Progenitor cell of endocrine pancreas (in vitro differentiated cells): ENCODE data around the gene P2RY11. TPM values are rescaled to one million over a fixed set of nuclear protein-coding genes. Genes with fewer than 3 reads are reported as not detected.

Source experiments
- DNase-seq: peaks from one replicate; pipeline ENCODE4 v3.0.0; 2021; ENCODE audit warnings: low spot score; ENCODE audit not compliant: unreplicated experiment
- H3K27ac Mint-ChIP-seq: 2 replicates; pipeline ENCODE4 v1.8.0; 2021; ENCODE audit warnings: mild to moderate bottlenecking, moderate library complexity, mixed read lengths
- H3K27me3 Mint-ChIP-seq: 2 replicates; pipeline ENCODE4 v1.8.0; 2021; ENCODE audit warnings: mixed read lengths
- H3K36me3 Mint-ChIP-seq: 2 replicates; pipeline ENCODE4 v1.8.0; 2022; ENCODE audit warnings: mixed read lengths; ENCODE audit not compliant: insufficient read depth
- H3K4me1 Mint-ChIP-seq: 2 replicates; pipeline ENCODE4 v1.8.0; 2021; ENCODE audit warnings: low read depth, mixed read lengths
- H3K4me3 Mint-ChIP-seq: 2 replicates; pipeline ENCODE4 v1.8.0; 2021; ENCODE audit warnings: low read depth, mild to moderate bottlenecking, moderate library complexity, mixed read lengths
- H3K9me3 Mint-ChIP-seq: 2 replicates; pipeline ENCODE4 v1.8.0; 2021; ENCODE audit warnings: low read depth, mixed read lengths
- total RNA-seq: library from RNA; stranded (reverse); gene quantifications from 2 replicates; pipeline ENCODE4 v1.2.1, GENCODE V29; 2021
- TF ChIP-seq, protein P1 (sequence below): fragments of 200-600 bp; sonication (generic); IDR thresholded peaks from one replicate; pipeline ENCODE4 v1.5.0; 2021; ENCODE audit warnings: antibody characterized with exemption, mild to moderate bottlenecking; ENCODE audit not compliant: unreplicated experiment

The P2RY11 gene
- total RNA-seq, 1 donor from 2014 or later: 23.7 TPM

DNA sequence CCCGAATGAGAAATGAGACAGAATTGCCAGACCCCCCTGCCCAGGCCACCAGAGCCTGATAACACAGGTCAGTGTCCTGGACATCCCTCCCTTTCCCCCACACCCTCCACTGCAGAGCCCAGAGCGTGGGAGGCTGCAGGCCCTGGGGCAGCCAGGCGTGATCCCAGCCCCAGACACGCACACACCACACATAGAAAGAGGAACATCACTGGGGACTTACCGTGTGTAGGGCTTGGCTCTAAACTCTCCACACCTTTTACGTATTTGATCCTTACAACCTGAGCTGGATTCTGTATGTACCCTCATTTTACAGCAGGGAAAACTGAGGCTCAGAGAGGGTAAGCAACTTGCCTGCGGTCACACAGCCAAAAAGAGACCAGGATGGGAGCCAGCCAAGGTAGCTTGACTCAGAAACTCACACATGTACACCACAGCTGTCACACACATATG, 8.7 kb upstream of the P2RY11 start:
- Mint-ChIP-seq H3K4me3 (no peak overlapping the region), H3K9me3 (no peaks in the 10 kb centered on the region), H3K27ac (no peak overlapping the region), H3K27me3 (peaks cover 19% of the 10 kb centered on the region), H3K36me3 (no peaks in the 10 kb centered on the region), H3K4me1 (peaks cover 8% of the 10 kb centered on the region)
- no peak for DNase-seq
- TF ChIP-seq, protein P1, sequence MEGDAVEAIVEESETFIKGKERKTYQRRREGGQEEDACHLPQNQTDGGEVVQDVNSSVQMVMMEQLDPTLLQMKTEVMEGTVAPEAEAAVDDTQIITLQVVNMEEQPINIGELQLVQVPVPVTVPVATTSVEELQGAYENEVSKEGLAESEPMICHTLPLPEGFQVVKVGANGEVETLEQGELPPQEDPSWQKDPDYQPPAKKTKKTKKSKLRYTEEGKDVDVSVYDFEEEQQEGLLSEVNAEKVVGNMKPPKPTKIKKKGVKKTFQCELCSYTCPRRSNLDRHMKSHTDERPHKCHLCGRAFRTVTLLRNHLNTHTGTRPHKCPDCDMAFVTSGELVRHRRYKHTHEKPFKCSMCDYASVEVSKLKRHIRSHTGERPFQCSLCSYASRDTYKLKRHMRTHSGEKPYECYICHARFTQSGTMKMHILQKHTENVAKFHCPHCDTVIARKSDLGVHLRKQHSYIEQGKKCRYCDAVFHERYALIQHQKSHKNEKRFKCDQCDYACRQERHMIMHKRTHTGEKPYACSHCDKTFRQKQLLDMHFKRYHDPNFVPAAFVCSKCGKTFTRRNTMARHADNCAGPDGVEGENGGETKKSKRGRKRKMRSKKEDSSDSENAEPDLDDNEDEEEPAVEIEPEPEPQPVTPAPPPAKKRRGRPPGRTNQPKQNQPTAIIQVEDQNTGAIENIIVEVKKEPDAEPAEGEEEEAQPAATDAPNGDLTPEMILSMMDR: no peak

DNA sequence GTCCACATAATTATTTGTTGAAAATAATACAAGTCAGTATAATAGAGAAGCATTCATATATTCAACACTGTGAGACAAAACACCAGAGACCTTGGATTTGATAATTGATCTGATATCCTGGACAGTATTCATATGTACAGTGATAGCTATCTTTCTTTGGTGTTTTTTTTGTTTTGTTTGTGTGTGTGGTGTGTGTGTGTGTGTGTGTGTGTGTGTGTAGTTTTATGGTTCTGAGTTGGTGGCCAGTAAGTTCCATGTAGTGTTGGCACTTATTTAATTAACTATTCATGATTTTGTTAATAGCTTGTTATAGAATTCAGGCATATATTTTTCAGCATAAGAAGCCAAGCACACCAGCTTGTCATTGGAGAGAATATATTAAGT, 7.4 kb upstream of the P2RY11 start:
- H3K9me3 Mint-ChIP-seq: no peaks in the 10 kb centered on the region
- H3K27me3 Mint-ChIP-seq: peaks cover 9% of the 10 kb centered on the region

DNA sequence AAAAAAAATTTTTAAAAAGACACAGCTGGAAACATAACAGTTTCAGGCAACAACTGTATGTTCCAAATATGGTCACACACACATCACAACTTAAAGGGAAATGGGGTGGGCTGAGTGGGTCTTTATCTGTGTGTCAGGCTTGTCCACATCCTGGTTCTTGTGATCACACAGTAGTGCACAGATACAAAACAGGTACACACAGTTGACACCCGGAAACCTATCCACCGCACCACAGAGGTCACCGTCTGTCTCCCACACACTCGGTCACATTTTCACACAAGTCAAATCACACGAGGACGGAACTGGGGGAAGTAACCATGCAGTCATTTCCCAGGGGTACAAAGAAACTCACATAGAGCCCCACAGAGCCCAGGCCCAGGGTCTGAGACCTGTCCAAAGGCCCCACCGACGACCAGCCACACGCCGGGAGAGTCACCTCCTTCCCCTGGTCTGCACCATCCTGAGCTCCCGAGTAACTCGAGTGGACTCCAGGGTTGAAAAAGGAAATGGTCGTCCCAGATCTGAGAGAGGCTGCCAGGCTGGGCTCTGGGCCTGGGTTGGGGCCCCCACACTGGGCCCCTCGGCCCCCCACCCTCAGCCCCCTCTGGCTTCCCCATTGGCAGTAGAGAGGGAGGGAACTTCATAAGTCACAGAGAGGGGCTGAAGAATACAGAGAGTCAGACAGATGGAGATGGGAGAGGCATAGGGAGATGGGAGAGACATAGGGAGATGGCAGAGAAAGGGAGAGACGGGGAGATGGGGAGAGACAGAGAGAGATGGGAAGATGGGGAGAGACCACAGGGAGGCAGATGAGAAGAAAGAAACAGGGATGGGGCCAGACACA, 6.6 kb upstream of the P2RY11 start:
- Mint-ChIP-seq H3K27ac (no peak overlapping the region), H3K36me3 (peaks cover 4% of the 10 kb centered on the region), H3K4me1 (peaks cover 8% of the 10 kb centered on the region), H3K27me3 (peaks cover 4% of the 10 kb centered on the region), H3K4me3 (peak overlapping the region; percentile 7), H3K9me3 (no peaks in the 10 kb centered on the region)
- TF ChIP-seq, protein P1: no peak
- DNase-seq: no peak

More for the DNA sequence above, 7.4 kb upstream of the P2RY11 start:
- Mint-ChIP-seq H3K4me3 (no peak overlapping the region), H3K4me1 (peaks cover 8% of the 10 kb centered on the region), H3K27ac (no peak overlapping the region), H3K36me3 (no peaks in the 10 kb centered on the region)
- TF ChIP-seq, protein P1: no peak
- DNase-seq: no peak

DNA sequence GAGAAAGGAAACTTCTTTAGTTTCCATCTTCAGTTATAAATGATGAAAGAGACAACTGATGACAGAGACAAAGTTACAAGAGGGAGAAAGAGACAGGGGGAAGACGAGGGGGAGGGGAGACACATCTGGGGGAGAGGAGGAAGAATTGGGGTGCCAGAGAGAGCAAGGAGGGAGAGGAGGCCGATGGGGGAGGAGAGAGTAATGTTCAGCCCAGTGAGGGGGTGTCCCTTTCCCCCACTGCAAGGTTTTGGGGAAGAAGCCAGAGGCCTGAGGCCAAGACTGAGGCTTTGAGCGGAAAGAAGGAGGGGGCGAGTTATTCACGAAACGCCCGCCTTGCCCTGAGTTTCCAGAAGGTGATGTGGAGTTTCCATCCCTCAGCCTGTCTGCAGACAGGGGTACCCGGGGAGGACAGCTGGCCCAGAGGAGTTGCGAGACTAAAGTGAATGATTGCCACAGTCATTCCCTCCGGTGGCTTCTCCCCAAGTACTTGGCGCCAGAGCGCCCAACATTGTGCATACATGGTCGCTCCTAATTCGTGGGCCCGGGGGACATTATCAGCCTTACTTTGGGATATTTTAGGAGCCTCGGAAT, 5.9 kb upstream of the P2RY11 start:
- TF ChIP-seq, protein P1: no peak
- no peak for DNase-seq
- Mint-ChIP-seq H3K4me3 (peak overlapping the region; percentile 74), H3K27me3 (peaks cover under 1% of the 10 kb centered on the region), H3K4me1 (peaks cover 8% of the 10 kb centered on the region), H3K27ac (peak overlapping the region; percentile 29), H3K9me3 (no peaks in the 10 kb centered on the region), H3K36me3 (peaks cover 6% of the 10 kb centered on the region)

DNA sequence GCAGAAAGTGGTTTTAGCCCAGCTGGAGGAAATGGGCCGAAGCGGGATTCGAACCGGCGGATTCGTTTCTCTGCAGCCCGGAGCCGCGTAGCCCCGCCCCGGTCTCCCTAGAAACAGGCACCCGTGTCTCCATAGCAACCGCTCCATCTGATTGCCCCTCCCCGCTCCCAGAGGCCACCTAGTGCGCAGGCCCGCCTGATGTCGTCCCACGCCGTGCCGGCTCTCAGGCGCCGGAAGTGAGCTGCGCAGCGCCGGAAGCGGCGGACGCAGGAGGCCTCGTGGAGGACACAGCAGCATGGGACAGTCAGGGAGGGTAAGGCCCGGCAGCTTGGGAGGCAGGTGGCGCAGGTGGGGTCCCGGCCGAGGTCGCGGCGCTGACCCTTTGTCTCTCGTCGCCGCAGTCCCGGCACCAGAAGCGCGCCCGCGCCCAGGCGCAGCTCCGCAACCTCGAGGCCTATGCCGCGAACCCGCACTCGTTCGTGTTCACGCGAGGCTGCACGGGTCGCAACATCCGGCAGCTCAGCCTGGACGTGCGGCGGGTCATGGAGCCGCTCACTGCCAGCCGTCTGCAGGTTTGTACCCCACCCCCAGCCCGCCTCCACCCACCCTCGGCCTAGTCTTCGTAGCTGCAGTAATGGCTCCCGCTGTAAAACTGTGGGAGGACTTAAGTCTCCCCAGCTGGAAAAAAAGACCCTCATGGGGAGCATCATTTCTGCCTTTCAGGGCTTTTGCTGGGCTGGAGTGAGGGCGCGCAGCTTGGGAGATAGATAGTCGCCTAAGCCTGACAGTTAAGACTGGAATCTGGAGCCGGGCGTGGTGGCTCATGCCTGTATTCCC, 5.2 kb upstream of the P2RY11 start, which contains the start of gene PPAN:
PPAN (plus strand) TSS at position 263 of the 837 bp plus-strand sequence; CDS start at position 296, 33 bp downstream.
- H3K9me3 Mint-ChIP-seq: no peaks in the 10 kb centered on the region
- peaks cover 8% of the 10 kb centered on the region for H3K36me3 Mint-ChIP-seq
- peaks cover 8% of the 10 kb centered on the region for H3K4me1 Mint-ChIP-seq
- TF ChIP-seq, protein P1: no peak
- no peaks in the 10 kb centered on the region for H3K27me3 Mint-ChIP-seq
- DNase-seq: peak; percentile 91
- H3K4me3 Mint-ChIP-seq: peak within 1 kb of the TSS; percentile 74
- peak within 1 kb of the TSS; percentile 65 for H3K27ac Mint-ChIP-seq
